Right lobe of liver (tissue), 4 donors: ENCODE measurements around the gene H2AZ2.
"Not testable (repeated sequence)": the region's sequence is repeated elsewhere in the genome, so short reads cannot be mapped to it uniquely, and the experiment has no call there.

Source experiments
- POLR2A ChIP-seq: fragments of 450-650 bp; IDR thresholded peaks from one replicate; pipeline ENCODE4 v1.6.1; 2017; ENCODE audit warnings: antibody characterized with exemption, mild to moderate bottlenecking
- TF ChIP-seq, protein P1 (sequence below), 4 donors: fragments of 200-600 bp in 3 of 4; fragments of 450-650 bp in 1 of 4; IDR thresholded peaks; one replicate each; pipeline versions ENCODE4 v1.5.1 to v1.8.0; 2016 to 2022; ENCODE audit warnings: antibody characterized with exemption in 4 of 4, mild to moderate bottlenecking in 2 of 4
- donor health status: DM: no; HTN: no; CAD: no.
- donor health status: DM: no; HTN: no; CAD: no.
- donor health status: DM: no; HTN: yes; CAD: no.

- TF ChIP-seq, protein P1, sequence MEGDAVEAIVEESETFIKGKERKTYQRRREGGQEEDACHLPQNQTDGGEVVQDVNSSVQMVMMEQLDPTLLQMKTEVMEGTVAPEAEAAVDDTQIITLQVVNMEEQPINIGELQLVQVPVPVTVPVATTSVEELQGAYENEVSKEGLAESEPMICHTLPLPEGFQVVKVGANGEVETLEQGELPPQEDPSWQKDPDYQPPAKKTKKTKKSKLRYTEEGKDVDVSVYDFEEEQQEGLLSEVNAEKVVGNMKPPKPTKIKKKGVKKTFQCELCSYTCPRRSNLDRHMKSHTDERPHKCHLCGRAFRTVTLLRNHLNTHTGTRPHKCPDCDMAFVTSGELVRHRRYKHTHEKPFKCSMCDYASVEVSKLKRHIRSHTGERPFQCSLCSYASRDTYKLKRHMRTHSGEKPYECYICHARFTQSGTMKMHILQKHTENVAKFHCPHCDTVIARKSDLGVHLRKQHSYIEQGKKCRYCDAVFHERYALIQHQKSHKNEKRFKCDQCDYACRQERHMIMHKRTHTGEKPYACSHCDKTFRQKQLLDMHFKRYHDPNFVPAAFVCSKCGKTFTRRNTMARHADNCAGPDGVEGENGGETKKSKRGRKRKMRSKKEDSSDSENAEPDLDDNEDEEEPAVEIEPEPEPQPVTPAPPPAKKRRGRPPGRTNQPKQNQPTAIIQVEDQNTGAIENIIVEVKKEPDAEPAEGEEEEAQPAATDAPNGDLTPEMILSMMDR (IDR thresholded peaks at IDR 0.05) = not testable (repeated sequence)
- TF ChIP-seq POLR2A = not testable (repeated sequence)
Observed at GRCh38 chr7:44842675-44843074, 5.2 kb downstream of the H2AZ2 start.
